HG02885 (cell line): ENCODE measurements around the gene SCD.
"Not testable (repeated sequence)": the region's sequence is repeated elsewhere in the genome, so short reads cannot be mapped to it uniquely, and the experiment has no call there.

Experiments used
- ATAC-seq: cut with Tn5 transposase; IDR thresholded peaks from one replicate; pipeline ENCODE4 v1.9.1; 2021; ENCODE audit warnings: mild to moderate bottlenecking; ENCODE audit not compliant: unreplicated experiment, poor library complexity

Gene SCD

GRCh38 chr10:100359529-100360150 is 12.6 kb downstream of the SCD start:
- ATAC-seq: no peak

- no peak for ATAC-seq
Observed at GRCh38 chr10:100360234-100360633, 13.2 kb downstream of the SCD start.

DNA sequence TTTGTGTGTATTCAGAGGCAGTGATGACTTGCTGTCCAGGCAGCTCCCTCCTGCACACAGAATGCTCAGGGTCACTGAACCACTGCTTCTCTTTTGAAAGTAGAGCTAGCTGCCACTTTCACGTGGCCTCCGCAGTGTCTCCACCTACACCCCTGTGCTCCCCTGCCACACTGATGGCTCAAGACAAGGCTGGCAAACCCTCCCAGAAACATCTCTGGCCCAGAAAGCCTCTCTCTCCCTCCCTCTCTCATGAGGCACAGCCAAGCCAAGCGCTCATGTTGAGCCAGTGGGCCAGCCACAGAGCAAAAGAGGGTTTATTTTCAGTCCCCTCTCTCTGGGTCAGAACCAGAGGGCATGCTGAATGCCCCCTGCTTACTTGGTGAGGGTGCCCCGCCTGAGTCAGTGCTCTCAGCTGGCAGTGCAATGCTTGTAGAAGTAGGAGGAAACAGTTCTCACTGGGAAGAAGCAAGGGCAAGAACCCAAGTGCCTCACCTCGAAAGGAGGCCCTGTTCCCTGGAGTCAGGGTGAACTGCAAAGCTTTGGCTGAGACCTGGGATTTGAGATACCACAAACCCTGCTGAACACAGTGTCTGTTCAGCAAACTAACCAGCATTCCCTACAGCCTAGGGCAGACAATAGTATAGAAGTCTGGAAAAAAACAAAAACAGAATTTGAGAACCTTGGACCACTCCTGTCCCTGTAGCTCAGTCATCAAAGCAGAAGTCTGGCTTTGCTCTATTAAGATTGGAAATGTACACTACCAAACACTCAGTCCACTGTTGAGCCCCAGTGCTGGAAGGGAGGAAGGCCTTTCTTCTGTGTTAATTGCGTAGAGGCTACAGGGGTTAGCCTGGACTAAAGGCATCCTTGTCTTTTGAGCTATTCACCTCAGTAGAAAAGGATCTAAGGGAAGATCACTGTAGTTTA is 15.8 kb downstream of the SCD start:
- ATAC-seq: no peak

DNA sequence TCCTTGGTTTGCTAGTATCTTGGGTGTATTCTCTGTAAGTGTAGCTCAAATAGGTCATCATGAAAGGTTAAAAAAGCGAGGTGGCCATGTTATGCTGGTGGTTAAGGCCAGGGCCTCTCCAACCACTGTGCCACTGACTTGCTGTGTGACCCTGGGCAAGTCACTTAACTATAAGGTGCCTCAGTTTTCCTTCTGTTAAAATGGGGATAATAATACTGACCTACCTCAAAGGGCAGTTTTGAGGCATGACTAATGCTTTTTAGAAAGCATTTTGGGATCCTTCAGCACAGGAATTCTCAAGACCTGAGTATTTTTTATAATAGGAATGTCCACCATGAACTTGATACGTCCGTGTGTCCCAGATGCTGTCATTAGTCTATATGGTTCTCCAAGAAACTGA is 17.1 kb downstream of the SCD start:
- no peak for ATAC-seq

GRCh38 chr10:100364735-100365391 is 17.8 kb downstream of the SCD start:
- no peak for ATAC-seq

GRCh38 chr10:100368721-100369120 is 21.7 kb downstream of the SCD start:
- ATAC-seq: no peak

- ATAC-seq: no peak
Observed at GRCh38 chr10:100370714-100371481, 23.9 kb downstream of the SCD start.

DNA sequence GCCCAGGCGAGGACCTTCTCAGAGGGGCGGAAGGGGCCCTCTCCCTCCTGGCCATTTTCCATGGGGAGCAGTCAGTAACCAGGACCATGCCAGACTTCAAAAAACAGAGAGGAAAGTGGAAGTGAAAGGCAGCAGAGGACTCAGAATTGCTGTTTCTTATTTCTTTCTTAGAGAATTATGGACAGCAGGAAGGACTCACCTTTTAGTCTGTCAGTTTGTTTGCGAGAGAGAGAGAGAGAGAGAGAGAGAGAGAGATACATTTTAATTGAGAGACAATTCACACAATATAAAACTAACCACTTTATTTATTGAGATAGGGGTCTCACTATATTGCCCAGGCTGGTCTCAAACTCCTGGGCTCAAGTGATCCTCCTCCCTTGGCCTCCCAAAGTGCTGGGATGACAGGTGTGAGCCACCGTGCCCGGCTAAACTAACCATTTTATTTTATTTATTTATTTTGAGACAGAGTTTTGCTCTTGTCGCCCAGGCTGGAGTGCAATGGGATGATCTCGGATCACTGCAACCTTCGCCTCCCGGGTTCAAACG is 24.5 kb downstream of the SCD start:
- ATAC-seq: no peak

DNA sequence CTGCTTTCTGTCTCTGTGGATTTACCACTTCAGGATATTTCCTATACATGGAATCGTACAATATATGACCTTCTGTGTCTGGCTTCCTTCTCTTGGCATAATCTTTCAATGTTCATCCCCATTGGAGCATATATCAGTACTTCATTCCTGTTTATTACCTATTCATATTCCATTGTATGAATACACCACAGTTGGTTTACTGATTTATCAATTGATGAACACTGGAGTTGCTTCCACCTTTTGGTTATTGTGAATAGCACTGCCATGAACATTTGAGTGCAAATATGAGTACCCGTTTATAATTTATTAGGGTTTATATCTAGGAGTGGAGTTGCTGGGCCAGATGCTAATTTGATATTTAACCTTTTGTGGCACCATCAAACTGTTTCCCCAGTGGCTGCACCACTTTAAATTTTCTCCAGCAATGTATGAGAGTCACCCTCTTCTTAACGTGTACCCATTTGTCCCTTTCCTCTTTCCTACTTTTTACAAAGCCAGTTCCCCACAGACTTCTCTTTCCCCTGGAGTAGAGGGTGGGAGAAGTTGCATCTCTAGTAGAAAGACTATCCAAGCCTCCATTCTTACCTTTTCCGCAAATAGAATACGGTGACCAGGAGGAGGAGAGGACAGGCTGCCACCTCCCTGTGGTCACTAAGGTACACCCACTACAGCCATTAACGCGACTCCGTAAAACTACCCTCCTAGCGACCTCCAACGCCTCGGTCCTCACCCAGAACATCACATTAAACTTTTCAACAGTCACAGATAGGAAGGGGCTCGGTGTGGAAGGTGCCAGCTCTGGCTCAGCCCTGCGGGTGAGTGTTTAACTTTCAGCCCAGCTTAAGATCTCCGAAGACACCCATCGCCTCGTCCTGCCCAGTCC is 25.6 kb downstream of the SCD start:
- no peak for ATAC-seq

- ATAC-seq: peak; percentile 94
Observed at GRCh38 chr10:100373298-100374199, 26.5 kb downstream of the SCD start.

DNA sequence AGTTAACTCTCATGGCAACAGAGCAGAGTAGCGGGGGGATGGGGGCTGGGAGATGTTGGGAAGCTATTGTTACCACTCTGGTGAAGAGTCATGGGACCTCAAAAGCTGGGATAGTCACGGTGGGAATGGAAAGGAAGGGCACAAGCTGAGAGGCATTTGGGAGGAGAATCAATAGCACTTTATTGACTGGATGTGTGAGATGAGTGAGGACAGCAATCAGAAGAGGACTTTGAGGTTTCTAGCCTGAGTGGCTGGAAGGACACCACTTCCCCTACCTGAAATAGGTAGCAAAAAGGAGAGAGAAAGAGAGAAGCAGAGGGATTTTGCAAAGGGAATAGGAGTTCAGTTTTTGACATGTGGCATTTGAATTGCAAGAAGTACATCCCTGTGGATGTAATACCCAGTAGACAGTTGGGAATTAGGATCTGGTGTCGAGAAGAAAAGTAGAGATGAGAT is 27.2 kb downstream of the SCD start:
- no peak for ATAC-seq

- ATAC-seq: not testable (repeated sequence)
Observed at GRCh38 chr10:100374677-100375353, 27.8 kb downstream of the SCD start.

GRCh38 chr10:100376656-100377055 is 29.6 kb downstream of the SCD start:
- not testable (repeated sequence) for ATAC-seq

DNA sequence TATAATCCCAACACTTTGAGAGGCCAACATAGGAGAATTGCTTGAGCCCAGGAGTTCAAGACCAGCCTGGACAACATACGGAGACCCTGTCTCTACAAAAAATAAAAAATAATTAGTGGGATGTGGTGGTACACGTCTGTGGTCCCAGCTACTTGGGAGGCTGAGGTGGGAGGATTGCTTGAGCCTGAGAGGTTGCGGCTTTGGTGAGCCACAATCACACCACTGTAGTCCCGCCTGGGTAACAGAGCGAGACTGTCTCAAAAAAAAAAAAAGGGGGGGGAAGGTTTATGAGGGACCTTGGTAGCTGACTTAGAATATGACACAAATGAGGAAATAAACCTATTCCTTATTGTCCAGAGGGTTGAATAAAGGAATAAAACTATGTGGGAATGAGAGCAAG is 30.8 kb downstream of the SCD start:
- peak; percentile 28 for ATAC-seq

DNA sequence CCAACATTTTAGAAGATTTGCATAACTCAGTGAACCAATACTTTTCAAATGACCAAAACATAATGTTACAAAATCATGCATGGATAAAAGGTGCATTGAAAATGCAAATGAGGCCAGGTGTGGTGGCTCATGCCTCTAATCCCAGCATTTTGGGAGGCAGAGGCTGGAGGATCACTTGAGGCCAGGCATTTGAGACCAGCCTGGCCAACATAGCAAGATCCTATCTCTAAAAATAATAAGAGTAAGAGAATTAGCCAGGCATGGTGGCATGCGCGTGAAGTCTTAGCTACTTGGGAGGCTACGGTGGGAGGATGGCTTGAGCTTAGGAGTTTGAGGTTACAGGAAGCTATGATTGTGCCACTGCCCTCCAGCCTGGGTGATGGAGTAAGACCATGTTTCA is 33.4 kb downstream of the SCD start:
- no peak for ATAC-seq

DNA sequence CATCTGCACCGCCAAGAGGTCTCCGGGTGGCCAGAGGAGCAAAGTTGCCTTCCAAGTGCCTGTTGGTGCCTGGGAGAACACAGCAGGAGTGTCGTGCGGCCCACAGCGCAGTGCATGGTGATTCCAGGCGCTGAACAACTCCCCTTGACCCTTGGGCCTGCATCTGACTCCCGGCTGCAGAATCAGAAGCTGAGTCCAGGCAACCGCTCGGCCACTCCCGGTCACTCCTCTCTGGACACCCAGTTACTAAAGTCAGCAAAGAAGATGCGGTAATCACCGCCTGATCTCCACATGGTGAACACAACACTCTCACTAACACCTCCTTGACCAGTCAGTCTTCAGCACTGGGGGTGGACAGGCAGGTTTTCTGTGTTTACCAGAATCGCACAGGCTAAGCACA is 35.5 kb downstream of the SCD start:
- no peak for ATAC-seq

DNA sequence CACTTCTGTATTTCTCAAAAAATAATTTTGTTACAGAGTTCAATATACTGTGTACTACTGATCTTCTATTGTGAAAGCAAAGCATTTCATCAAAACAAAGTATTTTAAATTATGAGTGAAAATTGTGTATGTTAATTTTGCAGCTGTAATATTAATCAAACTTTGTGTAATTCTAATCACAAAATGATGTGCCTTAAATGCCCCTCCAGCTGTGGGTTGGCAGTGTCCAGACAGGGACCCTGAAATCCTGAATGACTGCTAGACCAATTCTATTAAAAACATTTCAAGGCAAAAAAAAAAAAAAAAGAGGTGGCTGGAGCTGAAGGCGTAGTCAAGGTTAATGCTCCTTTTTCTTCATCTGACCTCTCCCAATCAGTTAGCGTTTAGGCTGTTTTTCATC is 36.2 kb downstream of the SCD start:
- ATAC-seq: no peak
